Measurements from ENCODE around the gene AMH. TPM values are rescaled to one million over a fixed set of nuclear protein-coding genes. Genes with fewer than 3 reads are reported as not detected.
A peak's percentile ranks its signal among the peaks of the same experiment; 100 is the strongest.
"Not testable (repeated sequence)": the region's sequence is repeated elsewhere in the genome, so short reads cannot be mapped to it uniquely, and the experiment has no call there.

Gene AMH
- total and polyA plus RNA-seq, 12 donors, result 0.15 to 1.0 (median 0.41) TPM

- Histone ChIP-seq H3K27ac (no peak overlapping the region), H3K27me3 (peaks cover 0 to 3% (median 0%) of the 10 kb centered on the region in 7 donors), H3K4me3 (no peak overlapping the region), H3K36me3 (peaks cover 0 to 45% (median 9%) of the 10 kb centered on the region in 9 donors), H3K4me1 (peaks cover 17 to 49% (median 43%) of the 10 kb centered on the region in 9 donors), H3K9me3 (no peaks in the 10 kb centered on the region)
- no peak for TF ChIP-seq CTCF (IDR thresholded peaks at IDR 0.05)
- WGBS, 2 donors, result 83 to 84% methylated on average over 9 of the region's 9 CpGs
- intact Hi-C loops (cut with DNase I), result loop anchor here in 6 of 10 donors (5.0 to 10.0 kb wide), 5 partner anchors 40 to 122 kb away; partner anchors contain the start of genes AP3D1 (in 2 of the 6) and DOT1L (in 1 of the 6)
- no peak for DNase-seq
- no peak for ATAC-seq
Measured at GRCh38 chr19:2277138-2277537, 28.0 kb downstream of the AMH start.

- H3K27me3 ChIP-seq, result peaks cover 0 to 14% (median 0%) of the 10 kb centered on the region in 7 donors
- H3K4me3 ChIP-seq, result no peak overlapping the region
- 90% methylated on average over 33 of the region's 33 CpGs for WGBS, 2 donors
- TF ChIP-seq CTCF (IDR thresholded peaks at IDR 0.05), result no peak
- DNase-seq (no peak), ATAC-seq (no peak)
- intact Hi-C loops (cut with DNase I), result loop anchor here in 6 of 10 donors (5.0 to 10.0 kb wide), 5 partner anchors 39 to 124 kb away; partner anchors contain the start of genes AP3D1 (in 2 of the 6) and DOT1L (in 1 of the 6)
- H3K27ac ChIP-seq, result no peak overlapping the region
- H3K9me3 ChIP-seq, result no peaks in the 10 kb centered on the region
- H3K36me3 ChIP-seq, result peaks cover 0 to 30% (median 0%) of the 10 kb centered on the region in 9 donors
- peaks cover 6 to 43% (median 34%) of the 10 kb centered on the region in 9 donors for H3K4me1 ChIP-seq
Measured at GRCh38 chr19:2278459-2279158, 29.5 kb downstream of the AMH start.

- 76% methylated on average over 26 of the region's 26 CpGs for WGBS, 2 donors
- H3K4me1 ChIP-seq, result peaks cover 2 to 24% (median 20%) of the 10 kb centered on the region in 9 donors
- H3K27me3 ChIP-seq, result peaks cover 0 to 14% (median 0%) of the 10 kb centered on the region in 7 donors
- intact Hi-C loops (cut with DNase I), result loop anchor here in 2 of 10 donors (10.0 kb wide), 2 partner anchors 104 to 114 kb away; no protein-coding TSS in a partner anchor
- ATAC-seq (no peak), DNase-seq (no peak)
- no peaks in the 10 kb centered on the region for H3K9me3 ChIP-seq
- H3K4me3 ChIP-seq, result no peak overlapping the region
- no peak overlapping the region for H3K27ac ChIP-seq
- H3K36me3 ChIP-seq, result peaks cover 0 to 21% (median 0%) of the 10 kb centered on the region in 9 donors
- no peak for TF ChIP-seq CTCF (IDR thresholded peaks at IDR 0.05)
Measured at GRCh38 chr19:2280633-2281264, 31.6 kb downstream of the AMH start.

- Histone ChIP-seq H3K36me3 (peaks cover 0 to 15% (median 0%) of the 10 kb centered on the region in 9 donors), H3K4me1 (peaks cover 2 to 18% (median 14%) of the 10 kb centered on the region in 9 donors), H3K4me3 (peak overlapping the region; percentile 1 to 53 (median 48)), H3K27ac (peak overlapping the region in 8 of 10 donors; percentile 11 to 87 (median 55)), H3K27me3 (peaks cover 0 to 21% (median 0%) of the 10 kb centered on the region in 7 donors)
- WGBS, 2 donors, result 14 to 16% methylated on average over 12 to 16 of the region's 16 CpGs
- H3K9me3 ChIP-seq, DNase-seq: not testable (repeated sequence)
- intact Hi-C loops (cut with DNase I), result loop anchor here in 2 of 10 donors (10.0 kb wide), 2 partner anchors 103 to 113 kb away; no protein-coding TSS in a partner anchor
- ATAC-seq, result peak in 4 of 8 donors; percentile 5 to 49 (median 34)
Measured at GRCh38 chr19:2281265-2282061, 32.3 kb downstream of the AMH start.
